GM19023 (cell line): ENCODE measurements around the gene SEC22A.

Source experiments
- ATAC-seq: cut with Tn5 transposase; IDR thresholded peaks from one replicate; pipeline ENCODE4 v1.9.1; 2021; ENCODE audit warnings: mild to moderate bottlenecking, moderate library complexity; ENCODE audit not compliant: unreplicated experiment

Gene SEC22A

GRCh38 chr3:123201557-123202427 lies at the start of gene SEC22A:
SEC22A (plus strand) TSS chr3:123201943; CDS start chr3:123209218, 7,275 bp downstream.
- ATAC-seq, result peak; percentile 99

GRCh38 chr3:123152687-123153086 lies 49.1 kb upstream of the SEC22A start:
- ATAC-seq, result no peak

- no peak for ATAC-seq
Measured at GRCh38 chr3:123153125-123154019, 48.4 kb upstream of the SEC22A start.

GRCh38 chr3:123154020-123154985 lies 47.4 kb upstream of the SEC22A start:
- no peak for ATAC-seq

GRCh38 chr3:123155471-123156011 lies 46.2 kb upstream of the SEC22A start:
- no peak for ATAC-seq

DNA sequence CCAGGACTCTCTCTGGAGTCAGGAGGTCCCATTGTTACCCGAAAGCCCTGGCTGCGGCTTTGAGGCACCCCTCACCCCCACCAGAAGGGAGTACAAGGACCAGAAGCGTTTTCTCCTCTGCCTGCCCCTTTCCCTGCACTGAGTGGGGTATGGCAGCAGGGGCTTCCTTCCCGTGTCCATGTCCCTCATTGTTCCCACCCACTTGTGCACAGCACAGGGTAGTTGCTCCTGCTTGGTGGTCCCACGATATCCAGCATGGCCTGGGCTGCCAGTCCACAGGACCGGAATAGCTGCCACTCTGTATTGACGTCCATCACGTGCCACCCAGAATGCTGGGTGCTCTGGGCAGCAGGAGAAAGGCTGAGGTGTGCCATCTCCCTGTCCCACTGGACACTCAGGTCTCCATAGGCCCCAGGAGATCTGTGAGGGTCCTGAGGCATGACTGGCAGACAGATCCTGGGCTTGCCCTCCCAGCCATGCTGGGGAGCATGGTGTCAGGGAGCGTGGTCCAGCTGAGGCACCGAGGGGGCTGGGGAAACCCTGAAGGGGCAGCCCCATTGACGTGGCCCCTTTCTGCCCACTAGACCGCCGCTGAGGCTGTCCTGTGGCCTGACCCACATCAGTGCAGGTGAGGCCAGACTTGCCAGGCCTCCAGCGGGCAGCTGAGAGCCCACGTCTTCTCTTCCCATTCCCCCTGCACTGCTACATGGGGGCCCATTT lies 45.3 kb upstream of the SEC22A start:
- ATAC-seq, result no peak

DNA sequence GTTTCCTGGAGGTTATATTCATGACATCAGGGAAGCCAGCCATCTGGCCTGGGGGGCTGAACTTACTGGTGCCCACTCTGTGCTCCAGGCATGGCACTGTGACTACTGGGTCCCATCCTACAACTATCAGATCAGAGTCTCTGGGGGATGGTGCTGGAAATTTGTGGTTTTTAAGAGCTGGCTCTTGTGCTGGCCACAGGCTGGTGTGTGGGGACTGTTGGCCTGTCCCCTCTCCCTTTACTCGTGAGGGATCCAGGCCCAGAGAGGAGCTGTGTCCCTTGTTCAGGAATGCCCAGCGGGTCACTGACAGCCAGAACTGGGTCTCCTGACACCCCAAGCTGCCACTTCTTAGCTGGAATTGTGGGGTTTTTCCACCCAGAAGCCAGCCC lies 44.5 kb upstream of the SEC22A start:
- no peak for ATAC-seq

DNA sequence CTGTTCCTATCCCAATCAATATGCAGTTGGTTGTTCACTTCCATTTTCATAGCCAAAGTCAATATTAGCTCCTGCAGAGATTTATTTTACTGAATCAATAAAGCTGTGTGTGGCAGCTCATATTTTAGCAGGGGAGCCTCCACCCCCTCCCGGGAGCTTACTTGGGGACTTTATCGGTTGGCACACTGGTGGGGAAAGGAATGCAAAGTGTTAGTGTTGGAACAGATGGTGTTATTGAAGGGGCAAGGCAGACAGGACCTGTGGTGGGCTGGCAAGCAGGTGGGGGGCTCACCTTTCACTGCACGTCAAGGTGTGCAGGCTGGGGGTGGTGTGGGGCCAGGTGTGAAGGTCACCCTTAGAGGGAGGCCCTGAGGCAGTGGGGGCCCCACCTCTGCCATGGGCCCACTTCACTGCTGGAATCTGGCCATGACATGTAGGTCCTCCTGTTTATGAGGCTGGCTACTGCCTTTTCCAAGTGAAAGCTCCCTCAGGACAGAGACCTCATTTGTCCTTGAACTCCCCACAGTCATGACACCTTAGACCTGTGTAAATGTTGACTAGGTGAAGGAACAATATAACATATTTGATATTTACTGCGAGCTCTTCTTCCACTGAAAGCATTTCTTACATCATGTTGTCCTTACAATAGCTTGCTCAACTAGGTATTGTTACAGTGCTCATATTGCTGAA lies 44.0 kb upstream of the SEC22A start:
- ATAC-seq, result no peak

DNA sequence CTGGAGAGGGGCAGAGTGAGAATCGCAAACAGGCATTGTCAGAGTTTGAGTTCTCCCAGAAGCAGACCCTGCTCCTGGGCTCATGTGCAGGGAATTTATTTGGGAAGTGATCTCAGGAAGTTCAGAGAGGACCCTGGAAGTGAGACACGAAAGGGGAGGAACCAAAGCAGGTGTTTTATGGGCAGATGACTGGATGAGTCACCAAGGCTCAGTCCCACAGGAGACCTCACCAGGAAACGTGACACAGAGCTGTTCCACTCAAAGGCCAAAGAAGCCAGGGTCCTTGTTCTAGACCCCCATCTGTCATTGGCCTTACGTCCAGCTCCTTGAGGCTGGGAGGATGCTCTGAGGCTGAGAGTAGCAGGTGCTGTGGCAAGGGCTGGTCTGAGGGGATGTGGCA lies 43.4 kb upstream of the SEC22A start:
- ATAC-seq, result no peak

DNA sequence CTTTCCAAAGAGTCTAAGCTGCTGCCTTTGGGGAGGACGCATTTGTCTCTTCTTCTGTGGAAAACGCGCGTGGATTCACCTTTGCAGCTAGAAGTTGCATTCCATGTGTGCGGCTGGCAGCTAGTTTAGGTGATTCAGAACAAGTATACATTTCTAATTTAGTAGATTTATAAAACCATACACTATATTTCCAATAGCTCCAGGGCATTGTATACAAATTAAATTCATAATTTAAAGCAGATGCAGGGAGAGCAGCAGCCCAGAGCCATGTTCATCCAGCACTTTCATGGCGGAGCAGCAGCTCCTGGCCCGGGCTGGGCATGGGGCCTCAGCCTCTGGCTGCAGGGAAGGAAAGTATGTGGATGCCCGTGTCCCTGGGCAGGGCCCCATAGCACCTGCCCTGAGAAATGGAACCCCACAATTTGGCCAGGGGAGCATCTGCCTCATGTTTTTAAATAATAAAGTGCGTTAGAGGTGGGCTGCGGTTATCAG lies 42.8 kb upstream of the SEC22A start:
- ATAC-seq, result no peak

- no peak for ATAC-seq
Measured at GRCh38 chr3:123159926-123160635, 41.7 kb upstream of the SEC22A start.

DNA sequence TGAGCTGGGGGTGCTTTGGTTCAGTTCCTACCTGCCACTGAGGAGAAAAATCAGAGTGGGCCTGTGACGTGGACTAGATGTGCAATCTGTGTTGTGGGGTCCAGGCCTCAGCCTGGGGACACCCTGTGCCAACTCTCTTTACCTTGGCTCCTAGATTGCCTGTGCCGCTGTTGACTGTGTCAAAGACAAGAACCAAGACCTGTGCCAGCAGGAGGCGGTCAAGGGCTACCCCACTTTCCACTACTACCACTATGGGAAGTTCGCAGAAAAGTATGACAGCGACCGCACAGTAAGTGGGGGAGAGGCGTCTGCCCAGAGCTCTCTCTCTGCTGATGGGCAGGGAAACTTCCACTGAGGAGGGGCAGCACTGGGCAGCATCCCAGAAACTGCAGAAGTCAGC lies 40.6 kb upstream of the SEC22A start:
- ATAC-seq, result no peak

DNA sequence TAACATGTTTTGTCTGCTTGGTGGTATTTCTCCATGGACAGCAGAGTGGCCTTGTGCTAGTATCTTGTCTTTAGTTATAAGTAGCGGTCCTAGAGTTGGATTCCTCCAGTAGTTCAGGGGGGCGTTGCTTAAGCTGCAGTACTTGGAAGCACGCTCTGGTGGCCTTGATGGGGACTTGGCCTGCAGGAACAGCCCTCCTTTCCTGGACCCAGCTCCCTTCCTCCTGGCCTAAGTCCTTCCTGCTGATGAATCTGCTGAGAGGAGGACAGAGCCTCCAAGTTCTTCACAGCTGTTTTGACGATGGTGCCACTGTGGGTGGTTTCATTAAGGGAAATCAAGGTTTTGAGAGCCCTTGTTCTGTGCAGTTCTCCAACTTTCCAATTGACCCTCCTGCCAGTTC lies 38.6 kb upstream of the SEC22A start:
- ATAC-seq, result no peak

GRCh38 chr3:123165163-123165562 lies 36.6 kb upstream of the SEC22A start:
- no peak for ATAC-seq

- ATAC-seq, result no peak
Measured at GRCh38 chr3:123167686-123168085, 34.1 kb upstream of the SEC22A start.

DNA sequence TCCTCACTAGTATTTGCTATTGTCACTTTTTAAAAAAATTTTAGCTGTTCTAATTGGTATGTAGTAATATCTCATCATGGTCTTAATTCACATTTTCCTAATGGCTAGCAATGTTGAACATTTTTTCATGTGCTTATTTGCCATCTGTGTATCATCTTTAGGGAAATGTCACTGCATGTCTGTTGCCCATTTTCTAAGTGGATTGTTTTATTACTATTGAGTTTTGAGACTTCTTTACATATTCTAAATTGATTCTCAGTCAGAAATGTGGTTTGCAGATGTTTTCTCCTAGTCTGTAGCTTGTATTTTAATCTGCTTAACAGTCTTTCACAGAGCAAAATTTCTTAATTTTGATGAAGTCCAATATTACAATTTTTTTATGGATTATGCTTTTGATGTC lies 33.6 kb upstream of the SEC22A start:
- no peak for ATAC-seq

- no peak for ATAC-seq
Measured at GRCh38 chr3:123168605-123169004, 33.1 kb upstream of the SEC22A start.

DNA sequence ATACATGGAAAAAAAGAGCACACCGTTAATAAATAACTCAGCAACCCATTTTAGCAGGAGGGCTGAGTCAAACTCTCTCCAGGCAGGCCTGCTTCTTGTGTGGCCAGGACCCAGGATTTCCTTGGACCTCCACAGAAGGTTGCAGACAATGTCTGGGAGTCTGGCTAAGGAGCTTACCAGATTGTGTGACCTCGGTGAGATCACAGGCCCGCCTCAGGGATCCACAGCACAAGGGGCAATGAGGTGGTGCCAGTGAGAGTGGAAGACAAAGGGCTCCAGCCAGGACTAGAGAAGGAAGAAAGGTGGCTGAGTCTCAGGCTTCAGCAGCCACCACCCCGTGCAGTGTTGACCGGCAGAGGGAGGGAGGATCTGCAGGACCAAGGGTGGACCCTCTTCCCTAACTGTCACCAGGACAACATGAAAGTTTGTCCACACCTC lies 32.2 kb upstream of the SEC22A start:
- no peak for ATAC-seq
